ENCODE measurements around the gene PEX5L.
"Not testable (repeated sequence)": the region's sequence is repeated elsewhere in the genome, so short reads cannot be mapped to it uniquely, and the experiment has no call there.

Gene PEX5L

GRCh38 chr3:179828738-179829137 is 208.0 kb downstream of the PEX5L start:
- DNase-seq, result no peak

GRCh38 chr3:179826247-179826637 is 210.5 kb downstream of the PEX5L start:
- no peak for DNase-seq

- DNase-seq, result no peak
These were observed 211.1 kb downstream of the PEX5L start for GRCh38 chr3:179825527-179826246.

GRCh38 chr3:179822296-179822695 is 214.4 kb downstream of the PEX5L start:
- no peak for DNase-seq

- DNase-seq, result no peak
These were observed 217.4 kb downstream of the PEX5L start for GRCh38 chr3:179819379-179819778.

- no peak for DNase-seq
These were observed 224.7 kb downstream of the PEX5L start for GRCh38 chr3:179812096-179812382.

GRCh38 chr3:179811321-179812095 is 225.2 kb downstream of the PEX5L start:
- peak; percentile 64 for DNase-seq

GRCh38 chr3:179809639-179810038 is 227.1 kb downstream of the PEX5L start:
- DNase-seq, result no peak

GRCh38 chr3:179807588-179807987 is 229.1 kb downstream of the PEX5L start:
- DNase-seq, result no peak

GRCh38 chr3:179806177-179806576 is 230.6 kb downstream of the PEX5L start:
- peak; percentile 34 for DNase-seq

- DNase-seq, result no peak
These were observed 234.9 kb downstream of the PEX5L start for GRCh38 chr3:179801856-179802255.

GRCh38 chr3:179801263-179801662 is 235.5 kb downstream of the PEX5L start:
- DNase-seq, result no peak

GRCh38 chr3:179797192-179797591 is 239.5 kb downstream of the PEX5L start:
- no peak for DNase-seq

GRCh38 chr3:179796421-179796820 is 240.3 kb downstream of the PEX5L start:
- DNase-seq, result no peak

- DNase-seq, result no peak
These were observed 242.4 kb downstream of the PEX5L start for GRCh38 chr3:179794355-179794754.

GRCh38 chr3:179791793-179792192 is 244.9 kb downstream of the PEX5L start:
- DNase-seq, result no peak

- DNase-seq, result no peak
These were observed 247.7 kb downstream of the PEX5L start for GRCh38 chr3:179788996-179789395.

- DNase-seq, result not testable (repeated sequence)
These were observed 253.9 kb downstream of the PEX5L start for GRCh38 chr3:179782841-179783240.

- DNase-seq, result no peak
These were observed 261.2 kb downstream of the PEX5L start for GRCh38 chr3:179775416-179776122.

GRCh38 chr3:179772297-179772696 is 264.4 kb downstream of the PEX5L start:
- no peak for DNase-seq

- DNase-seq, result no peak
These were observed 264.9 kb downstream of the PEX5L start for GRCh38 chr3:179771797-179772196.

- DNase-seq, result no peak
These were observed 267.1 kb downstream of the PEX5L start for GRCh38 chr3:179769411-179770247.

- DNase-seq, result peak; percentile 36
These were observed 268.7 kb downstream of the PEX5L start for GRCh38 chr3:179768080-179768479.
